ENCODE measurements around the gene DGCR8.

DGCR8 gene

GRCh38 chr22:20123366-20124082 is 43.5 kb downstream of the DGCR8 start:
- in situ Hi-C loops (cut with HindIII; ENCODE audit: low sequenced_read_pairs) = no loop called here

- in situ Hi-C loops (cut with HindIII; ENCODE audit: low sequenced_read_pairs) = no loop called here
Measured at GRCh38 chr22:20124083-20124787, 44.2 kb downstream of the DGCR8 start.

GRCh38 chr22:20125201-20126174 is 45.4 kb downstream of the DGCR8 start:
- in situ Hi-C loops (cut with HindIII; ENCODE audit: low sequenced_read_pairs) = no loop called here

- in situ Hi-C loops (cut with HindIII; ENCODE audit: low sequenced_read_pairs) = no loop called here
Measured at GRCh38 chr22:20126284-20127029, 46.4 kb downstream of the DGCR8 start.

GRCh38 chr22:20127318-20127868 is 47.4 kb downstream of the DGCR8 start:
- in situ Hi-C loops (cut with HindIII; ENCODE audit: low sequenced_read_pairs) = no loop called here

GRCh38 chr22:20127869-20128618 is 48.0 kb downstream of the DGCR8 start:
- in situ Hi-C loops (cut with HindIII; ENCODE audit: low sequenced_read_pairs) = no loop called here

- in situ Hi-C loops (cut with HindIII; ENCODE audit: low sequenced_read_pairs) = no loop called here
Measured at GRCh38 chr22:20128619-20128901, 48.5 kb downstream of the DGCR8 start.

- in situ Hi-C loops (cut with HindIII; ENCODE audit: low sequenced_read_pairs) = no loop called here
Measured at GRCh38 chr22:20128902-20129746, 49.1 kb downstream of the DGCR8 start.

GRCh38 chr22:20129747-20130014 is 49.6 kb downstream of the DGCR8 start:
- in situ Hi-C loops (cut with HindIII; ENCODE audit: low sequenced_read_pairs) = no loop called here

GRCh38 chr22:20130319-20130718 is 50.3 kb downstream of the DGCR8 start:
- in situ Hi-C loops (cut with HindIII; ENCODE audit: low sequenced_read_pairs) = no loop called here

- in situ Hi-C loops (cut with HindIII; ENCODE audit: low sequenced_read_pairs) = no loop called here
Measured at GRCh38 chr22:20130731-20131596, 50.9 kb downstream of the DGCR8 start.

- in situ Hi-C loops (cut with HindIII; ENCODE audit: low sequenced_read_pairs) = no loop called here
Measured at GRCh38 chr22:20131597-20131858, 51.5 kb downstream of the DGCR8 start, which contains the start of gene ZDHHC8. TSS of gene ZDHHC8 (plus strand) at chr22:20131804. CDS start at chr22:20131948, 144 bp downstream.

- in situ Hi-C loops (cut with HindIII; ENCODE audit: low sequenced_read_pairs) = no loop called here
Measured at GRCh38 chr22:20131859-20132685, 52.0 kb downstream of the DGCR8 start.

GRCh38 chr22:20132686-20133246 is 52.7 kb downstream of the DGCR8 start:
- in situ Hi-C loops (cut with HindIII; ENCODE audit: low sequenced_read_pairs) = no loop called here

GRCh38 chr22:20133930-20134549 is 54.0 kb downstream of the DGCR8 start:
- in situ Hi-C loops (cut with HindIII; ENCODE audit: low sequenced_read_pairs) = no loop called here

GRCh38 chr22:20135265-20135664 is 55.2 kb downstream of the DGCR8 start:
- in situ Hi-C loops (cut with HindIII; ENCODE audit: low sequenced_read_pairs) = no loop called here
